ENCODE measurements around the gene PPP1R12B.
A peak's percentile ranks its signal among the peaks of the same experiment; 100 is the strongest.
"Not testable (repeated sequence)": the region's sequence is repeated elsewhere in the genome, so short reads cannot be mapped to it uniquely, and the experiment has no call there.

The PPP1R12B gene

GRCh38 chr1:202361701-202362100 lies 13.2 kb downstream of the PPP1R12B start:
- DNase-seq (ENCODE audit: insufficient read length, low spot score), result no peak

GRCh38 chr1:202362212-202362611 lies 13.7 kb downstream of the PPP1R12B start:
- DNase-seq (ENCODE audit: insufficient read length, low spot score) (no peak), FAIRE-seq (peak; percentile 64)
- TF ChIP-seq, protein P1, sequence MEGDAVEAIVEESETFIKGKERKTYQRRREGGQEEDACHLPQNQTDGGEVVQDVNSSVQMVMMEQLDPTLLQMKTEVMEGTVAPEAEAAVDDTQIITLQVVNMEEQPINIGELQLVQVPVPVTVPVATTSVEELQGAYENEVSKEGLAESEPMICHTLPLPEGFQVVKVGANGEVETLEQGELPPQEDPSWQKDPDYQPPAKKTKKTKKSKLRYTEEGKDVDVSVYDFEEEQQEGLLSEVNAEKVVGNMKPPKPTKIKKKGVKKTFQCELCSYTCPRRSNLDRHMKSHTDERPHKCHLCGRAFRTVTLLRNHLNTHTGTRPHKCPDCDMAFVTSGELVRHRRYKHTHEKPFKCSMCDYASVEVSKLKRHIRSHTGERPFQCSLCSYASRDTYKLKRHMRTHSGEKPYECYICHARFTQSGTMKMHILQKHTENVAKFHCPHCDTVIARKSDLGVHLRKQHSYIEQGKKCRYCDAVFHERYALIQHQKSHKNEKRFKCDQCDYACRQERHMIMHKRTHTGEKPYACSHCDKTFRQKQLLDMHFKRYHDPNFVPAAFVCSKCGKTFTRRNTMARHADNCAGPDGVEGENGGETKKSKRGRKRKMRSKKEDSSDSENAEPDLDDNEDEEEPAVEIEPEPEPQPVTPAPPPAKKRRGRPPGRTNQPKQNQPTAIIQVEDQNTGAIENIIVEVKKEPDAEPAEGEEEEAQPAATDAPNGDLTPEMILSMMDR (IDR thresholded peaks at IDR 0.05; ENCODE audit: insufficient read depth, missing control alignments), result no peak

More at GRCh38 chr1:202361701-202362100, 13.2 kb downstream of the PPP1R12B start:
- no peak for FAIRE-seq
- TF ChIP-seq, protein P1 (IDR thresholded peaks at IDR 0.05; ENCODE audit: insufficient read depth, missing control alignments), result no peak

- DNase-seq (ENCODE audit: insufficient read length, low spot score) (no peak), FAIRE-seq (no peak)
- TF ChIP-seq, protein P1 (IDR thresholded peaks at IDR 0.05; ENCODE audit: insufficient read depth, missing control alignments), result no peak
These were observed 16.8 kb downstream of the PPP1R12B start for GRCh38 chr1:202365092-202365815.

GRCh38 chr1:202367271-202367670 lies 18.8 kb downstream of the PPP1R12B start:
- TF ChIP-seq, protein P1 (IDR thresholded peaks at IDR 0.05; ENCODE audit: insufficient read depth, missing control alignments), result no peak
- FAIRE-seq (peak; percentile 100), DNase-seq (ENCODE audit: insufficient read length, low spot score) (peak; percentile 82)

GRCh38 chr1:202370906-202371305 lies 22.4 kb downstream of the PPP1R12B start:
- not testable (repeated sequence) for DNase-seq (ENCODE audit: insufficient read length, low spot score); FAIRE-seq

DNA sequence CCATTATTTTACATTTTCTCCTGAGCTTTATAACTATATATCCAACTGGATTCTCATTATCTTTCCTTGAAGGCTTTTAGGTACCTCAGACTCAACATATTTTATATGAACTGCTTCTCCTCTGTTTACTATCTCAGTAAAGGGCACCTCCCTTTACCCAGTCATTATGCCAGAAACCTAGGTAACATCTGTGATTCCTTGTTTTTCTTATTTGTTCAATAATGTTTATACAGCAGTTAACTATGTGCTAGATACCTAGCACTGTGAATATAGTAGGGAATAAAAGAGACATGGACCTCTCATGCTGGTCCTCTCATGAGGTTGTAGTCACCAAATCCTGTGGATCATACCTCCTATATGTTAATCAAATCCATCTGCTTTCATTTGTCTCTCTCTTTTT lies 25.6 kb downstream of the PPP1R12B start:
- FAIRE-seq (no peak), DNase-seq (ENCODE audit: insufficient read length, low spot score) (no peak)
- TF ChIP-seq, protein P1 (IDR thresholded peaks at IDR 0.05; ENCODE audit: insufficient read depth, missing control alignments), result no peak

DNA sequence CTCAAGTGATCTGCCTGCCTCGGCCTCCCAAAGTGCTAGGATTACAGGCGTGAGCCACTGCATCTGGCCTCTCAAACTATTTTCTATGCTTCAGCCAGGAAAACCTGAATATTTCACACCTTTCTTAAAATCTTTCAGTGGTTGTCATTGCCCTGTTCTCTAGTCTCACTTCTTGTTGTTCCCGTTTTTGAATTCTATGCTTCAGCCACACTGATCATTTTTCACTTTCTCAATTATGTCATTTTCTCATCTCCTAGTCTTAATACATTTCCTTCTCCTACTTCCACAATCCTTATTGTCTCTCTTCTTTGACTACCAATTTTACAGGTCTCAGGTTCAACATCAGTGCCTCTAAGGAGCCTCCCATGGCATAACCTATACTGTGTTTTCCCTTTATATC lies 26.7 kb downstream of the PPP1R12B start:
- not testable (repeated sequence) for DNase-seq (ENCODE audit: insufficient read length, low spot score)

GRCh38 chr1:202376247-202376646 lies 27.7 kb downstream of the PPP1R12B start:
- TF ChIP-seq, protein P1 (IDR thresholded peaks at IDR 0.05; ENCODE audit: insufficient read depth, missing control alignments), result no peak
- FAIRE-seq (no peak), DNase-seq (ENCODE audit: insufficient read length, low spot score) (no peak)

More for the DNA sequence above, 26.7 kb downstream of the PPP1R12B start:
- not testable (repeated sequence) for FAIRE-seq

DNA sequence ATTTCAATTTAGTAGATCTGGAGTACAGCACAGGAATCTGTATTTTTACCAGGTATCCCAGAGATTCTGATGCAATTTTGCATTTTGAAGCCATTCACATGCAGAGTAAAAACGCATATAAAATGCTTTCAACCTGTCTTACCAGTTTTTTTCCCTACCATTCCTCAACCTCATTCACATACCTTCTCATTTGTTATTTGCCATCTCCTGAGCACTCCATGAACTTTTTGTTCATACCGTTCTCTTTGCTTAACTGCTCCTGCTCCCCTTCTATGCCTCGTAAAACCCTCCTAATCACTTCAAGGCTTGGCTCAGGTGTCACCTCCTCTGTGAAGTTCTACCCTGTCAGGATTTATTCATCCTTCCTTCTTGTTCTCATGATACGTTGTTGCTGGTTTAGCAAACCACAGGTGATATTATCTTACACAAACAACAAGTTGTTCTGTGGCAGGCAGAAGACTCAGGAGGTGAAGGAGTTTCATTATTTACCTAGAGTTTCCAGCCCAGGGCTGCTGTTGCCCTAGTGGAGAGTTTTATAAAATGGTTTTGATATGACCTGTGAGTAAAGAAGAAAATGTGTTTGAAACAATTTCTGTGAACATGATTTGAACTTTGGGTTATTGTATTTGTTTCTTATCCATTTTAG lies 31.5 kb downstream of the PPP1R12B start:
- DNase-seq (ENCODE audit: insufficient read length, low spot score), result not testable (repeated sequence)
- FAIRE-seq, result peak; percentile 16

- not testable (repeated sequence) for FAIRE-seq; DNase-seq (ENCODE audit: insufficient read length, low spot score)
These were observed 32.0 kb downstream of the PPP1R12B start for GRCh38 chr1:202380535-202380934.

DNA sequence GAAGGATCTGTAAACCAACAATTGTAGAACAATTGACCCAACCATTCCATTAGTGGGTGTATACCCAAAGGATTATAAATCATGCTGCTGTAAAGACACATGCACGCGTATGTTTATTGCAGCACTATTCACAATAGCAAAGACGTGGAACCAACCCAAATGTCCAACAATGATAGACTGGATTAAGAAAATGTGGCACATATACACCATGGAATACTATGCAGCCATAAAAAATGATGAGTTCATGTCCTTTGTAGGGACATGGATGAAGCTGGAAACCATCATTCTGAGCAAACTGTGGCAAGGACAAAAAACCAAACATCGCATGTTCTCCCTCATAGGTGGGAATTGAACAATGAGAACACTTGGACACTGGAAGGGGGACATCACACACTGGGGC lies 33.4 kb downstream of the PPP1R12B start:
- not testable (repeated sequence) for DNase-seq (ENCODE audit: insufficient read length, low spot score); FAIRE-seq

DNA sequence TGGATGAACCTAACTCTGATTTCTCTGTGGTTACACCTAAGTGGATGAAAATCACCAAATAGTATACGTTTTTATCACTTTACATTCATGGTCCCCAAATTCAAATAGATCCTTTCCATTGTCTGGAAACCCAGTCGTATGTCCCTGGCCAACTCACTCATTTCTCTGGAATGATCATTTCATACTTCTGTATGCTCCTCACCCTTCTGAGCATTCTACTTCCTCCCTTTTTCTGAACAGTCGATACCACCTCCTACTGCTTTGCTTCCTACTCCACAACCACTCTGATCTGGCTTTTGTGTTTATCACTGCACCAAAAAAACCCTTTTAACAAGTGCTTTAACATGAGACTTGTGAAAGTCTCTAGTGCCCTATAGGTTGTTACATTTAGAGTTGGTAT lies 47.3 kb downstream of the PPP1R12B start:
- DNase-seq (ENCODE audit: insufficient read length, low spot score); FAIRE-seq: not testable (repeated sequence)
